SIG-M5 treated with dmso at 0.1 percent for 504 hours (cell line): ENCODE measurements around the gene COLQ.
"Not testable (repeated sequence)": the region's sequence is repeated elsewhere in the genome, so short reads cannot be mapped to it uniquely, and the experiment has no call there.

Experiments
- DNase-seq: peaks from one replicate; lab custom pipeline; 2025; ENCODE audit not compliant: unreplicated experiment; lab: John Stamatoyannopoulos, UW

COLQ gene

GRCh38 chr3:15493436-15493835 is 28.1 kb downstream of the COLQ start:
- no peak for DNase-seq

GRCh38 chr3:15492847-15493360 is 28.6 kb downstream of the COLQ start:
- DNase-seq, result no peak

GRCh38 chr3:15491143-15491542 is 30.4 kb downstream of the COLQ start:
- no peak for DNase-seq

- DNase-seq, result no peak
Observed at GRCh38 chr3:15490158-15490557, 31.3 kb downstream of the COLQ start.

- DNase-seq, result no peak
Observed at GRCh38 chr3:15488002-15488401, 33.5 kb downstream of the COLQ start.

GRCh38 chr3:15486979-15487378 is 34.5 kb downstream of the COLQ start:
- no peak for DNase-seq

- no peak for DNase-seq
Observed at GRCh38 chr3:15486020-15486419, 35.5 kb downstream of the COLQ start.

- not testable (repeated sequence) for DNase-seq
Observed at GRCh38 chr3:15484551-15484950, 37.0 kb downstream of the COLQ start.

- no peak for DNase-seq
Observed at GRCh38 chr3:15479400-15480224, 41.9 kb downstream of the COLQ start.

- no peak for DNase-seq
Observed at GRCh38 chr3:15478640-15478979, 42.9 kb downstream of the COLQ start.

GRCh38 chr3:15477951-15478639 is 43.4 kb downstream of the COLQ start:
- DNase-seq, result no peak

- no peak for DNase-seq
Observed at GRCh38 chr3:15476378-15476777, 45.1 kb downstream of the COLQ start.

GRCh38 chr3:15475161-15475560 is 46.3 kb downstream of the COLQ start:
- no peak for DNase-seq

- DNase-seq, result no peak
Observed at GRCh38 chr3:15471861-15472260, 49.6 kb downstream of the COLQ start.

- DNase-seq, result no peak
Observed at GRCh38 chr3:15470849-15471248, 50.7 kb downstream of the COLQ start.

GRCh38 chr3:15470261-15470660 is 51.2 kb downstream of the COLQ start:
- DNase-seq, result no peak

- DNase-seq, result no peak
Observed at GRCh38 chr3:15467227-15468181, 54.0 kb downstream of the COLQ start.

GRCh38 chr3:15465876-15466585 is 55.5 kb downstream of the COLQ start:
- DNase-seq, result no peak

- DNase-seq, result no peak
Observed at GRCh38 chr3:15462451-15462850, 59.1 kb downstream of the COLQ start.

GRCh38 chr3:15460891-15461531 is 60.5 kb downstream of the COLQ start:
- no peak for DNase-seq
